ENCODE measurements around the gene TBRG1. TPM values are rescaled to one million over a fixed set of nuclear protein-coding genes. Genes with fewer than 3 reads are reported as not detected.
"Not testable (repeated sequence)": the region's sequence is repeated elsewhere in the genome, so short reads cannot be mapped to it uniquely, and the experiment has no call there.

TBRG1 gene, protein sequence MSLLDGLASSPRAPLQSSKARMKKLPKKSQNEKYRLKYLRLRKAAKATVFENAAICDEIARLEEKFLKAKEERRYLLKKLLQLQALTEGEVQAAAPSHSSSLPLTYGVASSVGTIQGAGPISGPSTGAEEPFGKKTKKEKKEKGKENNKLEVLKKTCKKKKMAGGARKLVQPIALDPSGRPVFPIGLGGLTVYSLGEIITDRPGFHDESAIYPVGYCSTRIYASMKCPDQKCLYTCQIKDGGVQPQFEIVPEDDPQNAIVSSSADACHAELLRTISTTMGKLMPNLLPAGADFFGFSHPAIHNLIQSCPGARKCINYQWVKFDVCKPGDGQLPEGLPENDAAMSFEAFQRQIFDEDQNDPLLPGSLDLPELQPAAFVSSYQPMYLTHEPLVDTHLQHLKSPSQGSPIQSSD
- total RNA-seq, result 24.0 TPM

DNA sequence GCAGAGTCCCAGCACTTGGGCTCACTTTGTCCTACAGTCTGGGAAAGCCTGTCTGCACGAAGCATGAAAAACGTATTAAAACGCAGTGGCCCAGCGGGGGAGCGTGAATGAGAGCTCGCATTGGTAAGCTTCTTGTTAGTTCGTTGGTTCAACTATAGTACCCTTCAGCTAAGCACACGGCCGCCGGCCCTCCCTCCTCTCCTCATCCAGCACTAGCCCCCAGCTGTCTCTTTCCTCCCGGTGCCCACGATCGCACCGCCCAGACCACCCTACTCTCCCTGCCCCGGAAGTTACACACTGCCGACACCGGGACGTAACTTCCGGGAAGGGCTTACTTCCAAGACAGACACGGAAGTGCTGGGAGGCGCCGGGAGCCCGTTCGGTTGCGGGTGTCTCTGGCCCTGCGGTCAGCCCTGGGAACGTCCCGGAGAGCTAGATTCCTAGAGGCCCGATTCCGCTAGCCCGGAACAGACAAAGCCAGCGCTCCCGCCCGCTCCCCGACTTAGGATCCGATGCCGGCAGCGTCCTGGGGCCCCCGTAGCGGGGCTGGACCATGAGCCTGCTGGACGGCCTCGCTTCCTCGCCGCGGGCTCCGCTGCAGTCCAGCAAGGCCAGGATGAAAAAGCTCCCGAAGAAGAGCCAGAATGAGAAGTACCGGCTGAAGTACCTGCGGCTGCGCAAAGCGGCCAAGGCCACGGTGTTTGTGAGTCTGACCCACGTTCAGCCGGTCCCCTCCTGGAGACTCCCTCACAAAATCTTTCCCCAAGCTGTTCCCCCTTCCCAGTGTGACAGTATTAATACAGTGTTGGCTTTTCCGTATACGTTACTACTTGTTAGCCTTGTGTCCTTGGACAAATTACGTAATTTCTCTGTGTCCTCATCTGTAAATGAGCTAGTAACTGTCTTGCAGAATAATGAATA is at the start of gene TBRG1:
TBRG1 (plus strand) TSS at position 334 of the 921 bp plus-strand sequence; CDS start at position 554, 220 bp downstream.
- DNase-seq, result peak; percentile 98

DNA sequence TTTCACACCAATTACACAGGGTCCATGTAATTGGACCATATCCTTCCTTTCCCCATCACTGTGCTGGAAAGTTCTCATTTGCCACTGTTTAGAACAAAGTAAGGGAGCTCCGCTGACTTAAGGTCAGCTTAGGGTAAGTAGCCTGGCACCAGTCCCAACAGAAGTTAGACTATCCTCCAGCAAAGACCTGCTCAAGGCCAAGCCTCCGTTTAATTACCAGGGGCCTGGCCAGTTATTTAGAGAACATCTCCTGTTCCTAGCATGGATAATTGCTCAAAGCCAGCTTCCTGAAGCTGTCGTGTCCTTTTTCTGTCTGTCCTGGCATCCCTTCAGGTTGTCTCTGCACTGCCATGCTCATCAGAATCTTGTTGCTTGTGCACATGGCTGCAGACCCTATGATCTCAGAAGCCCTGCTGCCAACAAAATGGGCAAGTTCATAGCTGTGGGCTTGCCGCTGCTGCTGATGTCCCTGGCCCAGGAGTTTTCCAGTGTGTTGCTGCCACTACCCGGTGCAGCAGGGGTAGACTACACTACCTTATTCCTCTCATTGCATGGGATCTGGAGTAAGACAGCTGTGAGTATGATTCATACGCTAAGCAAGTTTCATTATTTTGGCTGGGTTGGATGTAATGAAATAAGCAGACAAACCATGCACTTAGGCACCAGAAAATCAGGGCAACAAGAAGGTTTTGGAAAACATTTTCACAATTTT is 44.8 kb upstream of the TBRG1 start:
- peak; percentile 79 for DNase-seq

DNA sequence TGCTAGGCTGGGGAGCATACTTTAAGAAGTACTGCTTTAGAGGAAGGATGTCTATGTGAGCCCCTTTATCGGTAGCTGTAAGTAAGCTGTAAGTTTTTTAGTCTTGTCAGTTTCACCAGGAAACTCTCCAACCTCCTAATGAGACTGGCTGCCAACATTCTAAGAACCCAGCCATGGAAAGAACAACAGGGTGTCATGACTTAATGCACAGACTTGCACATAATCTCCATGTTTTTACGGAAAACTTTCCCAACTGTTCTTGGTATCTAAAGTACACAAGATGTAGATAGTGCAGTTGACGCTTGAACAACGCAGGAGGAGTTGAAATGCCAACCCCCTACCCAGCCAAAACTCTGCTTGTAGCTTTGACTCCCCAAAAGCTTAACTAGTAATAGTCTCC is 43.9 kb upstream of the TBRG1 start:
- no peak for DNase-seq

DNA sequence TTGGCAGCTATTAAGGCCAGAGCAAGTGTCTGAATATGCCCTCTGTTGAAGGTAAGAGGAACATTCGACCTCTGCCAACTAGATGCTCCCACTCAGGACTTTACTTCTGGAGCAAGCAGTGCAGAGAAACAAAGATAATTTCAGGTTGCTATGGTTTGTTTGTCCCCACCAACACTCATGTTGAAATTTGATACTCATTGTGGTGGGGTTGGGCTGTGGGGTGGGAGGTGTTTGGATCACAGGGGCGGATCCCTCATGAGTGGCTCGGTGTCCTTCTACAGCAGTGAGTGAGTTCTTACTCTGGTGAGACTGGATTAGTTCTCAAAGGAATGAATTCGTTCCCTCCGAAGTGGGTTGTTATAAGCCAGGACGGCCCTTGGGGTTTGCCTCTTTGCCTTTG is 40.8 kb upstream of the TBRG1 start:
- DNase-seq, result no peak

DNA sequence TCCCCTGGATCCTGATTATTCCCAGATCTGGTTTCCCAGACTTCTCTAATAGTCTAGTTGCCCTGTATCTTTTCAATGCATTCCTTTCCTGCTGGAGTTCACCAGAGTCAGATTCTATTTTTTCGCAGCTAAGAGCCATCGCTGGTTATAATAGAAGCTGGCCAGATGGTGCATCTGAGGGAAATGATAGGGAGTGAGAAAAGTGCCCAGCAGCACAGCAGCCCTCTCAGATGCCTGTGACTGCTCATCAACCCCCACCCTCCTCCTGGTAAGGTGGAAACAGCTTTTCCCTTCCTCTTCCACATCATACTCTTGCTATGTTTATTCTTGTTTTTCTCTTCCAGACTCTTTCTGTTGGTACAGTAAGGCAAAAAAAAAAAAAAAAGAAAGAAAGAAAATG is 40.1 kb upstream of the TBRG1 start:
- no peak for DNase-seq

DNA sequence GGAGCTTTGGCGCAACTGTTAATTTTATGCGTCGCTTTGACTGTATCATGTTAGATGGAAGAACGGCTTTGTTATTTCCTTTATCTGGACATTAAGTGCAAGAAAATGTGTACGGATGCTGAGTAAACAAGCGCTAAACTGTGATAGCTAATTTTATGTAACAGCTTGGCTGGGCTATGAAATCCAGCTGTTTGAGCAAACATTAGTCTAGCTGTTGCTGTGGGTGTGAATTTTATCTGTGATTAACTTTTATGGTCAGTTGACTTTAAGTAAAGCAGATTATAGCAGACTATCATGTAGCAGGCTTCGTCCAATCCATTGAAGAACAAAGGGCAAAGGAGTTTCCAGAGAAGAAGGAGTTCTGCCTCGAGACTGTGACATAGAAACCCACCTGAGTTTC is 38.9 kb upstream of the TBRG1 start:
- DNase-seq, result no peak

DNA sequence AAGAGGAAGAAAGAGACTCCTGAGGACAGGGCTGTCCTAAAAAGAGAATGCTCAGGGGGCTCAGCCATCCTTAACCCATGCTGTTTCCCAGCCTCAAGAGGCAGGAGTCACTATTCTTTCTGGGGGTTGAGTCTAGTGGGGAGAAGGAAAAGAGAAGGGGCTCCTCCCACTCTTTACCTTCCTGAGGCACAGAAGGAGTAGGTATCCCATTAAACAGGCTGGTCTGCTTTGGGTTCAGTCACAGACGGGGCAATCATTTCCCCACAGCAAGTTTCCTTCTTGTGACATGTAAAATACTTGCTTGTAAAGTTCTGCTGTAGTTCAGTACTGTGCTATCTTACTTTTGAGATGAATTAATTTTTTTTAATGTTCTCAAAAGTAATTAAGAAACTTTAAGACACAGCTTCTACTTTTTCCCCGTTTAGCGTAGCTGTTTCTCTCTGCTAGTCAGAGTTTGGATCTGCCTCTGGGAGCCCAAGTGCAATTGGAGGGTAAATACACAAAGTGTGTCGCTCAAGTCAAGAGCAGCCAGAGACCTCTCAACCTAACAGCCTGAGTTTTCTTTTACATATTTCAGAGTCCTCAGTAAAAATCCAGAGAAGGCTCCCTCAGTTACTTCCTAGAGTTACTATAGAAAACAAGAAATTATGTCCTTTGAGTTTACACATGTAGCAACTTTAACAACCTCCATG is 37.8 kb upstream of the TBRG1 start:
- DNase-seq, result no peak

DNA sequence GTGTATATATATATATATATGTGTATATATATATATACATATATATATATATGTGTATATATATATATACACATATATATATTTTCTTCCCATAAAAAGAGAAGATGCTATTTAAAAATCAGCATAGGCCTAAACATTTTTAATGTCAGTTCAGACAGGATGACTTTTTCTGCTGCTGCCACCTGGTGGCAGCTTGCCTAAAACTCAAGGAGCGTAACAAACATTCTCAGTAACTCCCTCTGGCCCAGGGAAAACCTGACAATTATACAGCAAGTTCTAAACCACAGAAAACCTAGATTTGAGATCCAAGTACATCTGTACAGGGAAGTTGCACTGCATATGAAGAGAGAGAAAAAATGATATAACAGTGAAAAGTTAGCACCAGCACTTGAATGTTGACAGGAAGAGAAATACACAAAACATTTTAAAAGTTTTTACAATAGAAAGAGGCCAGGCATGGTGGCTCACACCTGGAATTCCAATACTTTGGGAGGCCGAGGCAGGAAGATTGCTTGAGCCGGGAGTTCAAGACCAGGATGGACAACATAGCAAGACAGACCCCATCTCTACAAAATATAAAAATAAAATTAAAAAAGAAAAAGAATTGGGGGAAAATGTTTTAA is 36.3 kb upstream of the TBRG1 start:
- peak; percentile 84 for DNase-seq

DNA sequence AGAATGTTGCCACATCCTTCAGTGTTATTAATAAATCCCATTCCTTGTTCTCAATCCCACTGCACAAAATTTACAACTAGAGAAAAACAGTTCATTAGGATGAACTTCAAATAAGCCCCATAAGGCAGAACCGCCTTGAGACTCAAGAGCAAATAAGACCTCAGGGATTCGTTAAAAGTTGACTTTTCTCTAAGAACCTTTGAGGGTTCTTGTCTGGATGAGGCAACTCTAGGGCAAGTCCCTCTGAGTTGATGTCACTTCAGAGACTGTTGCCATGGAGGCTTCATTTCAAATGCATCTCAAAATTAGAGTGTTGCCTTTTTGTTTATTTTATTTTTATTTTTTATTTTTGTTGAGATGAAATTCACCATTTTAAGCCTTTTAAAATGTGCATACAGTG is 31.2 kb upstream of the TBRG1 start:
- DNase-seq, result no peak

DNA sequence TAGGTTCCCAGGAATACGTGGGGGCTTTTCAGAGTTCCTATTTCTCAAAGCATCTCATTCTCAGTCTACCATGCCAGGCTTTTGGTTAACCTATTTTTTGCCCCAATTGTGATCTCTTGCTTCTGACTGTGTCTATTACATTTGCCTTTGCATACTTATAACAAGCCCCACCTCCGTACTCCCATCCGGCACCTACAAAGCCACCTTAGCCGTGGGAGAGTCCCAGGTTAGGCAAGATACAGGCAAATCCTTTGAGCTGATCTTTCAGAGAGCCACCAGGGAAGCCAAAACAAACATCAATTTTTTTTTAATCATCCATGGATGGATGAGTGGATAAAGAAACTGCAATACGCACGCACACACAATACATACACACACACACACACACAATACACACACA is 30.0 kb upstream of the TBRG1 start:
- no peak for DNase-seq

DNA sequence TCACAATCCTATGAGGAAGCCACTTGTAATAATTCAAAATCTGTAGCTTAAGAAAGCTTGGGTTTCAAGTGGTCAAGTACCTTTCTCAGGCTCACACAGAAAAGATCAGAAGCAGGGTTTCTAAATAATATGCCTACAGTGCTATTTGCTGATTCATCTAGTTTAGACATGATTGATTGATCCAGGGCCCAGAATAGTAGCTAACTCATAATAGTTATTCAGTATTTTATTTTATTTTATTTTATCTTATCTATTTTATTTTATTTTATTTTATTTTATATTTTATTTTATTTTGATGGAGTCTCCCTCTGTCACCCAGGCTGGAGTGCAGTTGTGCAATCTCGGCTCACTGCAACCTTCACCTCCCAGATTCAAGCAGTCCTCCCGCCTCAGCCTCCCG is 27.4 kb upstream of the TBRG1 start:
- DNase-seq, result no peak

DNA sequence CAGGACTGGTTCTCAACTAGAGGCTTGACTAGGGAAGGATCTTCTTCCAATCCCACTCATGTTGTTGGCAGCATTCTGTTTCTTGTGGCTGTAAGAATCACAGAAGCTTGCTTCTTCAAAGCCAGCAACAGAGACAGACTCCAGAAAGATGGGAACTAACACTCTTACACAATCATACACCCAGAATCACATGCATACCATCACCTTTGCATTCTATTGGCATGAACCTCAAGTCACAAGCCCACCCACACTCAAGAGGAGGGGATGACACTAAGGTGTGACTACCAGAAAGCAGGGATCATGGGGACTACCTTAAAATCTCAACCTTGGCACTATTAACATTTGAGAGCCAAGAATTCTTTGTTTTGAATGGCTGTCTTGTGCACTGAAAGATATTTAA is 25.0 kb upstream of the TBRG1 start:
- DNase-seq, result no peak

DNA sequence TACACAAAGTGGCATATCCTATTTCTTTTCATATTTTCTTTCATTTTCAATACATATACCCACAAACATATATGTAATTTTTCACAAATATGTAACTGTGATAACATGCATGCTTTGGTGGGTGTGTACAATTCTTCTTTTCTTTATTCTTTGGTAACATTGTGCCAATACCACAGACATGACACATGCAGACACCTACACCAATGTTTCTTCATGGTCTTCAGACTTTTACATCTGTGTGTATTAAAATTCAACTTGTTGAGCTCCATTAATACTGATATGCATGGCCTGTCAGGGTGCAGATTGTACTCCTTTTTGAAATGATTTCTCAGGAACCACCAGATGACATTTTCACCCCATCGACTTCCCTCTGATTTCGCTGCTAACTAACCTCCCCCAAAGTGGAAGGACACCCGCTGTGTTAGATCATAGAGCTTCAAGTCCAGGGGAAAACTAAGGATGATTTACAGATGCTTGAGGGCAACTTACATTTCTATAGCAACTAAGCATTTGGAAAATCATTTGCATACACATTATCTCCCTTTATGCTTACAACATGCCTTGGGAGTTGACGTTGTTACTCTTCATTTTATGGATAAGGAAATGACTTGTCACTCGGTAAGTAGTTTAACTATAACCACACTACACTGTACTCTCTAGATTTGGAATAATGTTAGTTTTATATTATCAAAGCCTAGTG is 21.9 kb upstream of the TBRG1 start:
- DNase-seq, result no peak

DNA sequence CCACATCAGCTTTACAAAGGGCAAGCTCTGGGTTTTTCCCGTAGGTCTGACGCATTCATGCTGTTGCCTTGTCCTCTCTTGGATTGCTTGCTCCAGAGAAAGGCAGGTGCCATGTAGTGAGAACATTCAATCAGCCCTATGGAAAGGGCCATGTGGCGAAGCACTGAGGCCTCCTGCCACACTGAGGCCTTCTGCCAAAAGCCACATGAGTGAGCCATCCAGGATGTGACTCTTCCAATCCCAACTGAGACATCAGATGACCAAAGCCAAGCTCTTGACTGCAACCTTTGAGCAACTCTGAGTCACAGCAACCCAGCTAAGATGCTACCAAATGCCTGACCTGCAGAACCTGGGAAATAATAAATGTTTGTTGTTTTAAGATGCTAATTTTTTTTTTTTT is 20.5 kb upstream of the TBRG1 start:
- DNase-seq, result no peak

DNA sequence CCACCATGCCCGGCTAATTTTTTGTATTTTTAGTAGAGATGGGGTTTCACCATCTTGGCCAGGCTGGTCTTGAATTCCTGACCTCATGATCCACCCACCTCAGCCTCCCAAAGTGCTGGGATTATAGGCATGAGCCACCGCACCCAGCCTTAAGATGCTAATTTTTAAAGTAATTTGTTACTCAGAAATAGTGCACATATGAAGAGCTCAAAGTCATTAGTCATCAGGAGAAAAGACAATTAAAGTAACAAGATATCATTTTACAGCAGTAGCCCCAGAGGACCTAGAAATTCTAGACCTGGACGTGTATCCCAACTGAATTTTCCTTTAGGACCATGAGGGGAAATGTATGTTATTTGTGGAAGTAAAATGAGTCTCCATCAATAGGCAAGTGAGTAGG is 19.9 kb upstream of the TBRG1 start:
- not testable (repeated sequence) for DNase-seq

DNA sequence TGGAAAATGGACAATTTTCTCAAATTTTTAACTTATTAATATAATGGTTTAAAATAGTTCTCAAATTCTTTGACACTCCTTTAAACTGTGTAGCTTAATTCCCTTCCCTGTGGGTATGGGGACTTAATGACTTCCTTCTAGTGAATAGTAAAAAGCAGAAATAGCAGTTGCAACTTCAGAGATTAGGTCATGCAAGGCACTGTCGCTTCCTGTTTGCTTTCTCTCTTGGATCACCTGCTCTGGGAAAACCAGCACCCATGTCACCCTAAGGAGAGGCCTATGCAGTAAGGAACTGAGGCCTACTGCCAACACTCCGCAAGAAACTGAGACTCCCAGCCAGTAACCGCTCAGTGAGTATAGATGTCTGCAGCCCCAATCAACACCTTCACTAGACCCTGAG is 16.9 kb upstream of the TBRG1 start:
- DNase-seq, result no peak

DNA sequence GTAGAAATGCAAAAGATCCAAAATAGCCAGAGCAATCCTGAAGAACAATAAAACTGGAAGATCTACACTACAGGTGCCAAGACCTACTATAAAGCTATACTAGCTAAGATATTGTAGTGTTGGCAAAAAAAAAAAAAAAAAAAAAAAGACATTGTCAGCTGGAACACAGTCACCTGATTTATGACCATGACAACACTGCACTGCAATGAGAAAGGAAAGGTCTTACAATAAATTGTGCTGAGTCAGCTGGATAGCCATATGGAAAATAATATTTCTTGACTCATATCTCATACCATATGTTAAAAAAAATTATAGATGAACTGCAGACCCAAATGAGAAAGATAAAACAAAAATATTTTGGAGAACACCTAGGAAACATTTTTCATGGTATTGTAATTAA is 14.5 kb upstream of the TBRG1 start:
- no peak for DNase-seq

DNA sequence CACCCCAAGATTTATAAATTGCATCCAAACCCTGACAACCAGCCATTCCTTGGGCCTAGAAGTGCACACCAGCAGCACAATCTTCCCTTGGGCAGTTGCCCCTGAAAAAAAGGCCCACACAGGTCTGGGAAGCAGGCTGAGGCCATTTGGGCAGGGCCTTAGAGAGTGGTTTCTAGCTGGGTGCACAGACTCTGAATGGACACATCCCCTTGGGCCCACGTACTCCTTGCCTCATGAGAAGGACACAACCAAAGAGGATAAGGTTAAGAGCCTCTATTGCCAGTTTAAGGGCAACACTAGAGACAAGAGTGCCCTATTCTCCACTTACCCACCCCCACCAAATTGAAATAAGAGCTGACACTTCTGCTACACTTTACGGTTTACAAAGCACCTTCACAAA is 12.4 kb upstream of the TBRG1 start:
- DNase-seq, result no peak

DNA sequence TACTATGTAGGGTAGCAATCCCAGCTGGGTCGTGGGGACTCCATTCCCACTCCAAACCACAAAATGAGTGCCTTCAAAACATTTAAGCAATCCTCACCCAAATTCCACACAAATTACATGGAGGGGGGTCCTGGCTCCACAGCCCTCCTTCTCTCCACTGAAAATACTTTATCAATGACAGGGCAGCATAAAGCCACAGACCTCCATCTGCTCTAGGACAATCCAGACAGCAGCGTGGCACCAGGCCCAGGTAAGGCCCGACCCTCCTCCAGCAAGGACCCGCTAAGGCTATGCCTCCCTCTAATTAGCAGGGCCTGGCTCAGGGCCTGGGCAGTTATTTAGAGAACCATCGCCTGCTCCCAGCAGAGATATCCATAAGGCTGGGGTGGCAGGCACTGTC is 11.6 kb upstream of the TBRG1 start, which contains the start of gene PANX3:
PANX3 (plus strand) TSS at position 365 of the 400 bp plus-strand sequence. CDS start 129 bp downstream, outside the sequence.
- no peak for DNase-seq

DNA sequence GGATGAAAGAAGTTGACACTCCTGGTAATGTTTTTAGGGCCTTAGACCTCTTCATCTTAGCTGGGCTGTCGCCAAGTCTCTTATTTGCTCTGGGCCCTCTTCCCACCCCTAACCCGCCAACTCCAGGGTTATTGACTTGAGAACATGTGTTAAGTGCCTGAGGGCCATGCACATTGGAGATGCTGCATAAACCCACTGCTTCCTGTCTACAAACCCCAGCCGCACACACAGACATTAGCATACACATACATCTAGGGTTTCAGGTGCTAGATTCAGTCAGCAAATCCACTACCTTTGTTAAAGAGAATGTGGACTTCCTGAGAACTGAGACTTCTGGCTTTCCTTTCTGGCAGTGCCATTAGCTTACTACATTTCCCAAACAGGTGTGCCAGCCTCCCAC is 10.6 kb upstream of the TBRG1 start:
- no peak for DNase-seq
